Liver (tissue), 9 donors: ENCODE measurements around the gene DOCK6. TPM values are rescaled to one million over a fixed set of nuclear protein-coding genes. Genes with fewer than 3 reads are reported as not detected.
A peak's percentile ranks its signal among the peaks of the same experiment; 100 is the strongest.

ENCODE experiments used
- DNase-seq: peaks from one replicate; pipeline ENCODE4 v3.0.0-alpha.2; 2017; ENCODE audit warnings: low spot score
- H3K27ac ChIP-seq, 2 donors: one replicate each; pipeline ENCODE4 v1.7.0; 2013; ENCODE audit warnings: inconsistent platforms in 2 of 2, low read length in 2 of 2, control low read depth in 1 of 2, low read depth in 1 of 2, mild to moderate bottlenecking in 1 of 2
- H3K27me3 ChIP-seq, 4 donors: one replicate each; pipeline versions ENCODE4 v1.6.1 to v1.7.0; 2013; ENCODE audit warnings: low read length in 3 of 4, inconsistent platforms in 1 of 4, mild to moderate bottlenecking in 1 of 4, moderate library complexity in 1 of 4; ENCODE audit not compliant: control insufficient read depth in 4 of 4, insufficient read depth in 4 of 4
- H3K36me3 ChIP-seq, 4 donors: one replicate each; pipeline versions ENCODE4 v1.6.1 to v1.7.0; 2013; ENCODE audit warnings: low read length in 3 of 4, mild to moderate bottlenecking in 3 of 4, low read depth in 1 of 4, moderate library complexity in 1 of 4; ENCODE audit not compliant: control insufficient read depth in 4 of 4, insufficient read depth in 3 of 4
- H3K4me1 ChIP-seq, 4 donors: one replicate each; pipeline versions ENCODE4 v1.6.1 to v1.7.0; 2013; ENCODE audit warnings: low read length in 3 of 4, mild to moderate bottlenecking in 3 of 4, moderate library complexity in 1 of 4; ENCODE audit not compliant: control insufficient read depth in 4 of 4, insufficient read depth in 4 of 4
- H3K4me3 ChIP-seq, 3 donors: one replicate each; pipeline versions ENCODE4 v1.6.1 to v1.7.0; 2013; ENCODE audit warnings: low read length in 3 of 3, control low read depth in 1 of 3, low read depth in 1 of 3, mild to moderate bottlenecking in 1 of 3
- H3K9ac ChIP-seq, 2 donors: one replicate each; pipeline ENCODE4 v1.7.0; 2013; ENCODE audit warnings: low read length in 2 of 2, mild to moderate bottlenecking in 2 of 2, moderate library complexity in 2 of 2, control low read depth in 1 of 2, low read depth in 1 of 2
- H3K9me3 ChIP-seq, 4 donors: one replicate each; pipeline versions ENCODE4 v1.6.1 to v1.7.0; 2013; ENCODE audit warnings: low read length in 3 of 4; ENCODE audit not compliant: control insufficient read depth in 4 of 4
- EGR1 ChIP-seq, 2 donors: IDR thresholded peaks; 2 replicates each; pipeline ENCODE4 v1.6.1; 2016 to 2018; ENCODE audit warnings: antibody characterized with exemption in 2 of 2, low read depth in 2 of 2
- FOXA1 ChIP-seq: IDR thresholded peaks from 2 replicates; pipeline ENCODE4 v1.6.1; 2016; ENCODE audit warnings: antibody characterized with exemption
- FOXA2 ChIP-seq: IDR thresholded peaks from 2 replicates; pipeline ENCODE4 v1.6.1; 2016; ENCODE audit warnings: antibody characterized with exemption
- GABPA ChIP-seq, 2 donors: IDR thresholded peaks in 1 of 2; conservative IDR thresholded peaks in 1 of 2; 2 replicates each; pipeline ENCODE4 v1.6.1; 2016; ENCODE audit warnings: antibody characterized with exemption in 2 of 2, mild to moderate bottlenecking in 1 of 2, moderate library complexity in 1 of 2
- HNF4A ChIP-seq, 2 donors: conservative IDR thresholded peaks; 2 replicates each; pipeline ENCODE4 v1.6.1; 2016; ENCODE audit warnings: antibody characterized with exemption in 2 of 2, mild to moderate bottlenecking in 2 of 2
- HNF4G ChIP-seq: IDR thresholded peaks from 2 replicates; pipeline ENCODE4 v1.6.1; 2016; ENCODE audit warnings: antibody characterized with exemption
- JUND ChIP-seq, 2 donors: IDR thresholded peaks; 2 replicates each; pipeline ENCODE4 v1.6.1; 2016; ENCODE audit warnings: antibody characterized with exemption in 2 of 2
- NR2F2 ChIP-seq: IDR thresholded peaks from 2 replicates; pipeline ENCODE4 v1.6.1; 2016; ENCODE audit warnings: antibody characterized with exemption
- RAD21 ChIP-seq, 2 donors: IDR thresholded peaks; 2 replicates each; pipeline ENCODE4 v1.6.1; 2016; ENCODE audit warnings: antibody characterized with exemption in 2 of 2, mild to moderate bottlenecking in 2 of 2
- RXRA ChIP-seq, 2 donors: IDR thresholded peaks; 2 replicates each; pipeline ENCODE4 v1.6.1; 2017 to 2018; ENCODE audit warnings: antibody characterized with exemption in 2 of 2, mild to moderate bottlenecking in 1 of 2
- SP1 ChIP-seq: IDR thresholded peaks from 2 replicates; pipeline ENCODE4 v1.6.1; 2018; ENCODE audit warnings: antibody characterized with exemption, mild to moderate bottlenecking
- TAF1 ChIP-seq: conservative IDR thresholded peaks from 2 replicates; pipeline ENCODE4 v1.6.1; 2016; ENCODE audit warnings: antibody characterized with exemption, mild to moderate bottlenecking
- WGBS: extraction: QIAGEN DNeasy Blood & Tissue Kit; methylation state at CpG from one replicate; pipeline ENCODE4 v1.1.7; 2013; 5-methylcytosine and 5-hydroxymethylcytosine counted together
- polyA plus RNA-seq, 2 donors: library from polyadenylated mRNA; stranded (reverse) in 1 of 2; unstranded in 1 of 2; fragments of 200-250 nt in 1 of 2; fragments of >200 nt in 1 of 2; fragmentation: Nextera tagmentation in 1 of 2; extraction: Ambion mirVana in 1 of 2; gene quantifications; one replicate each; pipeline versions ENCODE4 v1.2.1 to v1.2.3, GENCODE V29; 2013 to 2015
- total RNA-seq, 2 donors: library from RNA; depleted of rRNA; stranded (reverse); fragments of >200 nt; gene quantifications; one replicate each; pipeline ENCODE4 v1.2.3, GENCODE V29; 2014
- TF ChIP-seq, protein P1 (sequence below): IDR thresholded peaks from 2 replicates; pipeline ENCODE4 v1.6.1; 2016; ENCODE audit warnings: antibody characterized with exemption, mild to moderate bottlenecking
- TF ChIP-seq, protein P2 (sequence below): IDR thresholded peaks from 2 replicates; pipeline ENCODE4 v1.6.1; 2016; ENCODE audit warnings: antibody characterized with exemption
- TF ChIP-seq, protein P3 (sequence below): IDR thresholded peaks from 2 replicates; pipeline ENCODE4 v1.6.1; 2016; ENCODE audit warnings: antibody characterized with exemption
- TF ChIP-seq, protein P4 (sequence below): IDR thresholded peaks from 2 replicates; pipeline ENCODE4 v1.6.1; 2016; ENCODE audit warnings: antibody characterized with exemption
- TF ChIP-seq, protein P5 (sequence below): fragments of 150-350 bp; IDR thresholded peaks from 2 replicates; pipeline ENCODE4 v1.5.1; 2017; ENCODE audit warnings: improper control_type of control experiment, low read depth, low read length; ENCODE audit not compliant: missing input control
- donor health status: healthy.
- donor health status: healthy.
- donor health status: healthy.
- donor health status: healthy.
- donor health status: healthy.

The DOCK6 gene
- total and polyA plus RNA-seq, 4 donors, result 4.9 to 15.8 (median 13.7) TPM

DNA sequence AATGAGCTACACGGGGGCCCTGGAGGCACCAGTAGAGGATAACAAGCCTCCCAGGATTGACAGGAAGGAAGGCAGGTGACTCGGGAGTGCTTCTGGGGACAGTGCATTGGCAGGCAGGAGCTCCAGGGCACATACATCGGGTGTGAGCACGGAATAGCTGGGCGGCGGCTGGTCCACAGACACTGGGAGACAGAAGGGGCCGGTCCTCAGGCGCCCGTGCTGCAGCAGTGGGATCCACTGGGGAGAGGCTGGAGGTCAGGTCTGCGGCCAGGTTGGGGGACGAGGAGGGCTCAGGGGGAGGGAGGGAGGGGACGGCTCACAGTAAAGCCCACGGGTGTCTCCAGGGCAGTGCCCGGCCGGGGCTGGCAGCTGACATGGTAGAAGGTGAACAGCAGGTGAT, 25.0 kb downstream of the DOCK6 start (continued):
- TF ChIP-seq, protein P1, sequence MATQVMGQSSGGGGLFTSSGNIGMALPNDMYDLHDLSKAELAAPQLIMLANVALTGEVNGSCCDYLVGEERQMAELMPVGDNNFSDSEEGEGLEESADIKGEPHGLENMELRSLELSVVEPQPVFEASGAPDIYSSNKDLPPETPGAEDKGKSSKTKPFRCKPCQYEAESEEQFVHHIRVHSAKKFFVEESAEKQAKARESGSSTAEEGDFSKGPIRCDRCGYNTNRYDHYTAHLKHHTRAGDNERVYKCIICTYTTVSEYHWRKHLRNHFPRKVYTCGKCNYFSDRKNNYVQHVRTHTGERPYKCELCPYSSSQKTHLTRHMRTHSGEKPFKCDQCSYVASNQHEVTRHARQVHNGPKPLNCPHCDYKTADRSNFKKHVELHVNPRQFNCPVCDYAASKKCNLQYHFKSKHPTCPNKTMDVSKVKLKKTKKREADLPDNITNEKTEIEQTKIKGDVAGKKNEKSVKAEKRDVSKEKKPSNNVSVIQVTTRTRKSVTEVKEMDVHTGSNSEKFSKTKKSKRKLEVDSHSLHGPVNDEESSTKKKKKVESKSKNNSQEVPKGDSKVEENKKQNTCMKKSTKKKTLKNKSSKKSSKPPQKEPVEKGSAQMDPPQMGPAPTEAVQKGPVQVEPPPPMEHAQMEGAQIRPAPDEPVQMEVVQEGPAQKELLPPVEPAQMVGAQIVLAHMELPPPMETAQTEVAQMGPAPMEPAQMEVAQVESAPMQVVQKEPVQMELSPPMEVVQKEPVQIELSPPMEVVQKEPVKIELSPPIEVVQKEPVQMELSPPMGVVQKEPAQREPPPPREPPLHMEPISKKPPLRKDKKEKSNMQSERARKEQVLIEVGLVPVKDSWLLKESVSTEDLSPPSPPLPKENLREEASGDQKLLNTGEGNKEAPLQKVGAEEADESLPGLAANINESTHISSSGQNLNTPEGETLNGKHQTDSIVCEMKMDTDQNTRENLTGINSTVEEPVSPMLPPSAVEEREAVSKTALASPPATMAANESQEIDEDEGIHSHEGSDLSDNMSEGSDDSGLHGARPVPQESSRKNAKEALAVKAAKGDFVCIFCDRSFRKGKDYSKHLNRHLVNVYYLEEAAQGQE, result no peak
- TF ChIP-seq RAD21 (IDR thresholded peaks at IDR 0.05) (no peak), NR2F2 (no peak), FOXA1 (no peak), SP1 (no peak), RXRA (IDR thresholded peaks at IDR 0.05) (no peak), GABPA (IDR thresholded peaks at IDR 0.05 in 1 of 2, conservative IDR thresholded peaks at IDR 0.05 in 1 of 2) (no peak)
- TF ChIP-seq, protein P2, sequence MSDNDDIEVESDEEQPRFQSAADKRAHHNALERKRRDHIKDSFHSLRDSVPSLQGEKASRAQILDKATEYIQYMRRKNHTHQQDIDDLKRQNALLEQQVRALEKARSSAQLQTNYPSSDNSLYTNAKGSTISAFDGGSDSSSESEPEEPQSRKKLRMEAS, result no peak
- TF ChIP-seq, protein P3, sequence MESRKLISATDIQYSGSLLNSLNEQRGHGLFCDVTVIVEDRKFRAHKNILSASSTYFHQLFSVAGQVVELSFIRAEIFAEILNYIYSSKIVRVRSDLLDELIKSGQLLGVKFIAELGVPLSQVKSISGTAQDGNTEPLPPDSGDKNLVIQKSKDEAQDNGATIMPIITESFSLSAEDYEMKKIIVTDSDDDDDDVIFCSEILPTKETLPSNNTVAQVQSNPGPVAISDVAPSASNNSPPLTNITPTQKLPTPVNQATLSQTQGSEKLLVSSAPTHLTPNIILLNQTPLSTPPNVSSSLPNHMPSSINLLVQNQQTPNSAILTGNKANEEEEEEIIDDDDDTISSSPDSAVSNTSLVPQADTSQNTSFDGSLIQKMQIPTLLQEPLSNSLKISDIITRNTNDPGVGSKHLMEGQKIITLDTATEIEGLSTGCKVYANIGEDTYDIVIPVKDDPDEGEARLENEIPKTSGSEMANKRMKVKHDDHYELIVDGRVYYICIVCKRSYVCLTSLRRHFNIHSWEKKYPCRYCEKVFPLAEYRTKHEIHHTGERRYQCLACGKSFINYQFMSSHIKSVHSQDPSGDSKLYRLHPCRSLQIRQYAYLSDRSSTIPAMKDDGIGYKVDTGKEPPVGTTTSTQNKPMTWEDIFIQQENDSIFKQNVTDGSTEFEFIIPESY, result no peak

DNA sequence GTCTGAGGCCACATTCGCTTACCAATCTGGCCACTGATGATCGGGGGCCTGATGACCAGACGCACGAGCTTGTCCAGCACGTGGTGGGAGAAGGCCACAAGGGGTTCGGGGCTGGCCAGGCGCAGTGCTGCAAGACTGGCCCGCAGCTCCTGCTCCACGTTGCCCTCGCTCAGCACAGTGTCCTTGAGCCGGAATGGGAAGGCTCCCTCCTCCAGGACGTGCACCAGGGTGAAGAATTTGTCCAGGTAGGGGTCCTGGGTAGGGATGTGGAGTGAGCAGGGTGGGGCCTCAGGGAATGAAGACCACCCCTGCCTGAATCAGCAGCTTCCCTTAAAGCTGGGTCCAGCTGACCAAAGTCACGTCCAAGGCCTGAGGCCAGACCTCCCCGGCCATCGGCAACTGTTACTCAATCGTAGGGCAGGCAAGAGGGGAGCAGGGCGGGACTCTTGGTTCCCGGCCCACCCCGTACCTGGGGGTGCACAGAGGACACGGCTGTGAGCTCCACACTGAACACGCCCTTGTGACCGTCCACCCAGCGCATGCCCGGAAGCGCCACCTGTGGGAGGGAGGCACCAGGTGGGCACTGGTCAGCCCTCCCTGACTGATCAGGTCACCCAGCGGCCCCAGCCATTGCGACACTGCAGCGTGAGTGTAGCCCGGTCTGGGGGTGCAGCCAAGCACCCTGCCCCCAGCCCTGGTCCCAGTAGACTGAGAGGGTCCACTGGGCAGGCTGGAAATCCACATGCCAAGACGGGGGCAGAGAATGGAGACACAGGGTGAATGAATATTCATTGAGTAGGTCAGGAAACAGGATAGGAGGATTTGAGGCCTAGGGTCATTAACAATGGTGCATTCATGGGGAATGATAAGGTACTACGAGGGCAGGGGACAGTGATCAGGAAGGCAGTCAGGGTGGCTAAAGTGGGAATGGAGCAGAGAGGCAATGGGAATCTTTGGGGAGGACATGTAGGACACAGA, 25.7 kb downstream of the DOCK6 start:
- Histone ChIP-seq H3K27me3 (no peaks in the 10 kb centered on the region), H3K4me3 (no peak overlapping the region), H3K9ac (peak overlapping the region; percentile 33 to 57), H3K27ac (peak overlapping the region; percentile 90 to 97), H3K9me3 (no peaks in the 10 kb centered on the region), H3K4me1 (peaks cover 8 to 49% (median 37%) of the 10 kb centered on the region in 4 donors), H3K36me3 (peaks cover 3 to 18% (median 4%) of the 10 kb centered on the region in 4 donors)
- peak; percentile 72 for DNase-seq
- WGBS, result 42% methylated on average over 31 of the region's 31 CpGs
- TF ChIP-seq, protein P3, result peak; percentile 80
- TF ChIP-seq TAF1, result no peak
- TF ChIP-seq, protein P2, result peak; percentile 82
- TF ChIP-seq RAD21 (IDR thresholded peaks at IDR 0.05), result peak; percentile 3 to 24
- TF ChIP-seq, protein P4, sequence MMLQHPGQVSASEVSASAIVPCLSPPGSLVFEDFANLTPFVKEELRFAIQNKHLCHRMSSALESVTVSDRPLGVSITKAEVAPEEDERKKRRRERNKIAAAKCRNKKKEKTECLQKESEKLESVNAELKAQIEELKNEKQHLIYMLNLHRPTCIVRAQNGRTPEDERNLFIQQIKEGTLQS, result no peak
- TF ChIP-seq NR2F2, result no peak
- peak; percentile 9 for TF ChIP-seq HNF4G
- TF ChIP-seq RXRA (IDR thresholded peaks at IDR 0.05), result peak; percentile 95 to 98
- TF ChIP-seq HNF4A (conservative IDR thresholded peaks at IDR 0.05), result peak; percentile 31 to 85
- TF ChIP-seq, protein P5, sequence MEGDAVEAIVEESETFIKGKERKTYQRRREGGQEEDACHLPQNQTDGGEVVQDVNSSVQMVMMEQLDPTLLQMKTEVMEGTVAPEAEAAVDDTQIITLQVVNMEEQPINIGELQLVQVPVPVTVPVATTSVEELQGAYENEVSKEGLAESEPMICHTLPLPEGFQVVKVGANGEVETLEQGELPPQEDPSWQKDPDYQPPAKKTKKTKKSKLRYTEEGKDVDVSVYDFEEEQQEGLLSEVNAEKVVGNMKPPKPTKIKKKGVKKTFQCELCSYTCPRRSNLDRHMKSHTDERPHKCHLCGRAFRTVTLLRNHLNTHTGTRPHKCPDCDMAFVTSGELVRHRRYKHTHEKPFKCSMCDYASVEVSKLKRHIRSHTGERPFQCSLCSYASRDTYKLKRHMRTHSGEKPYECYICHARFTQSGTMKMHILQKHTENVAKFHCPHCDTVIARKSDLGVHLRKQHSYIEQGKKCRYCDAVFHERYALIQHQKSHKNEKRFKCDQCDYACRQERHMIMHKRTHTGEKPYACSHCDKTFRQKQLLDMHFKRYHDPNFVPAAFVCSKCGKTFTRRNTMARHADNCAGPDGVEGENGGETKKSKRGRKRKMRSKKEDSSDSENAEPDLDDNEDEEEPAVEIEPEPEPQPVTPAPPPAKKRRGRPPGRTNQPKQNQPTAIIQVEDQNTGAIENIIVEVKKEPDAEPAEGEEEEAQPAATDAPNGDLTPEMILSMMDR, result no peak
- TF ChIP-seq EGR1 (IDR thresholded peaks at IDR 0.05; ENCODE audit: low read depth in 2 of 2), result peak in 1 of 2 donors; percentile 61
- TF ChIP-seq SP1, result peak; percentile 80
- no peak for TF ChIP-seq FOXA1
- TF ChIP-seq, protein P1, result peak; percentile 46
- TF ChIP-seq JUND (IDR thresholded peaks at IDR 0.05), result peak in 1 of 2 donors; percentile 51
- peak; percentile 46 for TF ChIP-seq FOXA2
- TF ChIP-seq GABPA (IDR thresholded peaks at IDR 0.05 in 1 of 2, conservative IDR thresholded peaks at IDR 0.05 in 1 of 2), result peak in 1 of 2 donors; percentile 41
